ENCODE data around the gene HSD11B2.

The HSD11B2 gene

GRCh38 chr16:67471758-67472384, 41.0 kb downstream of the HSD11B2 start:
- DNase-seq = no peak

GRCh38 chr16:67474551-67475455, 43.9 kb downstream of the HSD11B2 start:
- DNase-seq = peak in 1 of 51 donors; percentile 13

GRCh38 chr16:67477960-67478554, 47.1 kb downstream of the HSD11B2 start:
- no peak for DNase-seq

- peak; percentile 91 to 98 (median 96) for DNase-seq
These were observed 50.1 kb downstream of the HSD11B2 start, which contains the start of gene ATP6V0D1 for GRCh38 chr16:67480833-67481560. TSS of gene ATP6V0D1 (minus strand) at chr16:67481157. CDS start at chr16:67481086, 71 bp downstream.

- peak in 10 of 51 donors; percentile 32 to 72 (median 42) for DNase-seq
These were observed 50.8 kb downstream of the HSD11B2 start for GRCh38 chr16:67481561-67482232.

- no peak for DNase-seq
These were observed 51.5 kb downstream of the HSD11B2 start for GRCh38 chr16:67482233-67482924.

GRCh38 chr16:67483150-67483549, 52.2 kb downstream of the HSD11B2 start, which contains the start of gene AGRP:
TSS of gene AGRP (minus strand) at chr16:67483547. CDS start at chr16:67483398, 149 bp downstream.
- no peak for DNase-seq

- no peak for DNase-seq
These were observed 53.0 kb downstream of the HSD11B2 start for GRCh38 chr16:67483731-67484525.

GRCh38 chr16:67486805-67487204, 55.9 kb downstream of the HSD11B2 start:
- no peak for DNase-seq
